HEK293T (cell line): Measurements from ENCODE around the gene LRRC43.

Source experiments
- HDGF ChIP-seq: fragments of 450-650 bp; IDR thresholded peaks from 2 replicates; pipeline ENCODE4 v1.6.1; 2017; ENCODE audit warnings: antibody characterized with exemption, borderline replicate concordance
- TARDBP ChIP-seq: fragments of 450-650 bp; IDR thresholded peaks from 2 replicates; pipeline ENCODE4 v1.6.1; 2016

DNA sequence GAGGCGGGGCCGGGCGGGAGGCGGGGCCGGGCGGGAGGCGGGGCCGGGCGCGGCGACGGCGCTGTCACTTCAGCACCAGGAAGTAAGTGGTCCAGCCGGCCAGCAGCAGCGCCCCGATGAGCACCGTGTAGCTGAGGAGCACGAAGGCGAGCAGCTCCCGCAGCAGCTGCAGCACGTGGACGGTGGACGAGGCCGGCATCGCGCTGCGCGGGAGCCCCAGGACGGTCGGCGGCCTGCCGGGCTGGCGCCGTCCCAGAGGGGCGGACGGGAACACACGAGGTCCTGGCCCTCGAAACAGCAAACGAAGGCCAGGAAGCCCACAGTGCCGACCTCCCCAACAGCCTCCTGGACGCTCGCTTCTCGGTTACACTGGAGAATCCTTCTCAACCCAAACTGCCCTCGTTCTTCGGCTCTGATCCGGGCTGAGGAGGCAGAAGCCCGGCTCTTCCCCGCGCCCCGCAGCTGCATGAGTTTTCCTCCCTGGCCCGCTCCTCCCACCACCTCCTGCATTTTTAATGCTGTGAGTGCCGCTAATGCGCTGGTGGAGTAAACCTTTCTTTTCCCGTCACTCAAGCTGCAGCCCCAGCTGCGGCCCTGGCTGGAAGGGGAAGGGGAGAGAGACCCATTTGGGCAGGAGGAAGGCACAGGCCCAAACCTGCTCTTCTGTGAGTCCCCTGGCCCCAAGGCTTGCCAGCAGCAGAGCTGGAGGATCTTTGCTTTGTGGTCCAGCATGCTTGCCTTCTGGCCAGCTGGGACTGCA lies 43.6 kb downstream of the LRRC43 start:
- TF ChIP-seq TARDBP (no peak), HDGF (no peak)
